ENCODE measurements around the gene MOG.

MOG gene

DNA sequence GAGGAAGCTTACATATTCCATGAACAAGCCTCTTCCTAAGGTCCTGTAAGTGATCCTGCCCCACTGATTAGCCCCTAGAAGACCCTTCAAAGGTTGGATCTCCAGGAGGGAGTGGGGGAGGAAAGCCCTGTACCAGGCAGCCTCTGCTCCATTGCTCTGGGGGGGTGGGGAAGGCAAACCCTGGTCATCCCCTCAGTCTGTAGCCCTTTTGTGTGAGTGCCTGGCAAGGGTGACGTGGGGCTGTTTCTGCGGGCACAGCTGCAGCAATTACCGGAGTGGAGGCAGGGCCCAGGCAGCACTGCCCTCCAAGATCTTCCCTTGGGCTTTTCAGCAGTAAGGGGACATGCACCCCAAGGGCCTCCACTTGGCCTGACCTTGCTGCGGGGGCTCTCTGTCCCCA lies at the start of gene MOG:
Gene MOG, plus strand, starts transcription at position 295 of the 400 bp plus-strand sequence. CDS start 118 bp downstream, outside the sequence.
- DNase-seq: no peak

DNA sequence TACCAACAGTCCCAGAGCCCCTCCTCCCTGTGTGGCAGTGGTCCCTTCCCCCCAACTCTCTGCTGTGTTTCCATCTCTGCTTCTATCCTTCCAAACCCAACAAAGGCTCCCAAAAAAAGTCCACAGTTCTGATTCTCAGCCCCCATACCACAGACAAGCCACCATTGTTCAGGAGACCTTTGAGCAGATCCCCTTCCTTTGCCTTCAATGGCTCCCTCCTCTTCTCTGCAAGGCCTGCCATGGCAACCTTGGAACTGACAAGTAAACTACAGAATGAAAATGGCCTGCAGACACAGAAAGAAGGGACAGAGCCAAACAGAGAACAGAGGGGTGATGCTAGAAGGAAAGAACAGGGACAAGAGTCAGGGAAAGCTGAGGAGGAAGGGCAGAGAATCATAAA lies 48.8 kb upstream of the MOG start:
- DNase-seq: no peak

DNA sequence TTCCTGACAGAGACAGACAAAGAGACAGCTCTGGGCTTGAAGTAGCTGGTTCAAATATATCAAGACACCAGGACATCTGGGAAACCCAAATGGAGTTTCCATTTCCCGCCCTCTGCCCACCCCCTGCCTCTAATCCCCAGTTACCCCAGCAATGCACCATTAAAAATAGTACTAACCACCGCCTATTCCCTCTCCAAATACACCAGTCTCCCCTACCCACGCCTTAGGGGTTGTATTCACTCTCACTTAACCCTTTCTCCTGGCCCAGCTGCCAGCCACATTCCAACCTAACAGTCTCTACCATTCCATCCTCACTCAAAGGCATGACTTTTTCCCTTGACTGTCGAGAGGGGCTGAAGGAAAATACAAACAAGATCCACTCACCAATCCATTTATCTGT lies 46.4 kb upstream of the MOG start:
- no peak for DNase-seq

DNA sequence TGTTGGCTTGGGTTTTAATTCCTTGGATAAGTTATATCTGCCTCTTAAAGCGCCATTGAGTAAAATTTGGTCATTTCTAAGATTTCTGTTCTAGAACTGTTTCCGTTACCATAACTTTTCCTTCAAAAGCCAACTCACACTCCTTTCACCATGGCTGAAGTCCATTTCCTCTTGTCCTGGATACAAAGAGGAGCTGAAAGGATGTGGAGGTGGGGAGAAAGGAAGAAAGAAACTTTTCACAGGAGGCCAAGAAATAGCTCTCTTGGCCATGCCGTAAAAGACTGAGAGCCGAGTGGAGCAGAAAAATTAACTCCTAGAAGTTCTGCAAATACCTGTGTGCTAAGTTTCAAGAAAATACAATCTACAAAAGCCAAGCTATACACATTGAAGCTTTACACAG lies 45.5 kb upstream of the MOG start:
- no peak for DNase-seq

DNA sequence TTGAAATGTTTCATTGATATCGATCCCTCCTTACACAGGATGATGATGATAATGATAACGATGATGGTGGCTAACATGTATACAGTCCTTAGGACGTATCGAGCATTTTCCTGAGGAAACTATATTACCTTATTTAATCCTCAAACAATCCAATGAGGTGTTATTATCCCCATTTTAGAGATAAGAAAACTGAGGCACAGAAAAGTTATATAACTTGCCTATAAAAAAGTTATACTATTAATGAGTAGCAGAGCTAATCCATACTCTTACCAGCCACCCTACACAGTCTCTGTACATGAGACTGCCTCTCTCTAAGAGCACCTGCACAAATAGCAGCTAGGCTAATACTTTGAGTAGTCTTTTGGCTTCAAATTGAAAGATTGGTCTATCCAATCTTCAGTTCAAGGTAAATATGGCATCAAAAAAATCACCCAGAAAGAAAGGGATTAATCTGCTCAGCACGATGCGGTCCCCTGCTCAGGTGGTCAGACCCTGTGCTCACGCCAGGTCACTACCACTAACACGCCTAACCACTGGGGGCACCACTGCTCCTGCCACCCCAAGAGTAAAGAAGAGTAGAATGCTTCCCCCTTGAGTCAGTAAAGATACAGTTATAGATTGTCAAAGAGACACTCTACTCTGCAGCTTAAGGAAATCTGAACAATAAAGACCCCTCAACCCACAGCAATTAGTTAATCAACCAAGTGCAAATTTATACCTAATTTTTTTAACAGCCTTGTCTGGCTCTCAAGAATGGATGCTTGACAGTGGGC lies 38.9 kb upstream of the MOG start:
- no peak for DNase-seq

DNA sequence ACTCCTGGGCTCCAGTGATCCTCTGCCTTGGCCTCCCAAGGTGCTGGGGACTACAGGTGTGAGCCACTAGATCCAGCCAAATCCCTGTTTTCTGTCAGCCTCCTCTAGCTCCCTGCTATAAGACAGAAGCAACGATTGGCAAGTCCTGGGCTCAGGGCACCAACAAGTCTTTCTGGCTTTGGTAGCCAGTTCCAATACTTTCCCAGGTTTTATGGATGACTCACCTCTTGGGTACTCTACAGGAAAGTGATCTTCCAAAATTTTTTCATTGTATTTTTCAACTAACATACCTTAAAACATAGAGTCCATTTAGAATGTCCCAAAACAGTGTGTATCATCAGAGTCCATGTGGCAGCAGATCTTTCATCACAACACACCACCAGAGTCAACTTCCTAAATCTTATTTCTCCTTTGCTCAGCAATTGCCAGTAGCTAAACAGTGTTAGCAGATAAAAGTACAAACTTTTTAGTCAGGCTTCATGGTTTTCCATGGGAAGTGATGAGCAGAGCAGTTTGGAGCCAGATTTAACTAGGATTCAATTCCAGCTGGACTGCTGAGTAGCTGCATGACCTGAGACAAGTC lies 37.2 kb upstream of the MOG start:
- DNase-seq: no peak

DNA sequence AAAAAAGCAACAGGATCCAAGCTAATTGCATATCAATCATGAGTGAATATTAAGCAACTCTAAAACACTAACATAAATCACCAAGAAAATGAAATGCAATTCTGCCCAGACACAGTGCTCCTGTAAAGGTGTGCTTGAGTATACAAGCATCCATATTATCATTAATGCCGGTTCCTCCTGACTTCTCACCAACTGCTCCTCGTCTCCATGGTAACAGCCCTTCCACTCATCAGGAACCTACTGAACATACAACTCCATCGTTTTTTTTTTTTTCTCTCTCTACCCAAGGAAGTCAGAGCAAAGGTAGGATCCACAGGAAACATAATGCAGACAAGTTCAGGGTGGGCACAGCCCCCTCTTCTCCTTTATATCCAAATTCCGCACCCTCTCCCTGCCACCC lies 36.3 kb upstream of the MOG start:
- DNase-seq: no peak

DNA sequence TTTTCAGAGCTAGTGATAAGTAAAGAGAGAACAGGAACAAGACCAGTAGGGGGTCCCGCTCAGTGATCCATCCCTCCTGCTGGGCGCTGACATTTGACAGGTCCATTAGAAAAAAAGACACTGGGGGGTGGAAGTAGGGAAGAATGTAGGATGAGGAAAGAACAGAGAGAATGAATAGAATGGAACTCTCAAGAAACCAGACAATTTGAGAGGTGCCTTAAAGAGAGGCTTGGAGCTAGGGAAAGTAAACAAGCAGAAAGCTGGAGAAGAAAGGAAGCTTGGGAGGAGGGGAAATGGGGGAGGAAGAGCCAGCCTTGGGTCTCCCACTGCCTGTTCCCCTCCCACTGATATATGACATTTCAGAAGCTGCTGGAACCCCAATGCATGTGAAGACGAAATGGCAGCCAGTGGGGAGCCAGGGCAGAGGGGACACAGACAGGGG lies 32.4 kb upstream of the MOG start:
- DNase-seq: no peak

DNA sequence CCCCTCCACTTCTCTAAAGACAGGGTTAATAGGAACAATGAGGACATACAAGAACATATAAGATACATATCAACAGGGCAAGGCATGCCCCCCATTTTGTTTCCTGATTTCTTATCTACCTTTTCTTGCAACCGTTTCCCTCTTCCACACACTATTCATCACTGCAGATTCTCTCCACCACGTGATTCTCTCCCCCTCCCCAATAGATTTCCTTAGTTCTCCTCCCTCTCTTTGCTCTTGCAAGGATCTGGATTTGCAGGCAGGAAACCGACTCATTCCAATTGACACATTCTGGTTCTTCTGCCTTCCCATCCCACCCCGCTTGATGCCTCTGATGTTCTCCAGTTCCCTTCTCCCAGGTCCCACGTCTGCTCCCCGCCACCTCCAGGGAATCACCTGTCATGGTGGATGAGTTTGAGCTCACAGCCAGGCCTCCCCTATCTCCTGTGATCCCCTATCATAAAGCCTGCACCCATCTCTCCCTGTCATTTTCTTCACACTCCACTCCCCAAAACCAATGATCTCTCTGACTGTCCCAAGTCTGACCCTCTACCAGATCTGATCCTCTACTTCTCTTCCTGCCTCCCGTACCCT lies 31.5 kb upstream of the MOG start:
- DNase-seq: no peak

DNA sequence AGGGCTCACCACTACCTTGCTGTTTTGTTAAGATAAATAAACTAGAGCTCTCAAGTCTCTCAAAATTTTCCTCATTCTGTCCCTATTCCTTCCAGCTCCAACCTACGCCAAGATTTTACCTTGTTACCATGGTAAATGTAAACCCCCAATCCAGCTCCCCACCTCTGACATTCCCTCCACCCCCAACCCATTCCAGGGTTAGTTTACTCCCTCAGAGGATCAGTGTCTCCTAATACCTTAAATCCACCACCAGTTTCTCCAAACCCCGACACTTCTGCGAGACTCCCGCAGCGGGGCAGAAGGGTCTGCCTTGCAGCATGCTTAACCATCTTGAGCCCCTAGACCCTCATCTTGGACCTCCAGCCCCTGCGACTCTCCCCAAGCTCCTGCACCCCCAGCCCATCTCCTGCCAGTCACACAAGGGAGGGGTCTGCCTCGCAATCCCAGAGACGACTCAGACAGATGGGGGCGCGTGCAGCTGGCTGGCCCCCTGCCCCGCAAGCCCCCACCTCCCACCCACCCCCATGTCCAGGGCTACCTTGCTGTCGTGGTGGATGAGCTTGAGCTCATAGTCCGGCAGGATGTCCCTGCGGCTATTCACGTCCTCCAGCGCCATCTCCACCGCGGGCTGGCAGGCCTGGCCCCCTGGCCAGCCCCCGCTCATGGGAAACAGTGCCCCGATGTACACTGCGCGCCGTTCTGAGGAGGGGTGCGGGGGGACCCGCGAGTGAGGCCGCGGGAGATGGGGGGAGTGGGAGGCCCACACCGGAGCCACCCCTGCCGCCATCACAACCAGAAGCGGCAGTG lies 29.7 kb upstream of the MOG start:
- no peak for DNase-seq

DNA sequence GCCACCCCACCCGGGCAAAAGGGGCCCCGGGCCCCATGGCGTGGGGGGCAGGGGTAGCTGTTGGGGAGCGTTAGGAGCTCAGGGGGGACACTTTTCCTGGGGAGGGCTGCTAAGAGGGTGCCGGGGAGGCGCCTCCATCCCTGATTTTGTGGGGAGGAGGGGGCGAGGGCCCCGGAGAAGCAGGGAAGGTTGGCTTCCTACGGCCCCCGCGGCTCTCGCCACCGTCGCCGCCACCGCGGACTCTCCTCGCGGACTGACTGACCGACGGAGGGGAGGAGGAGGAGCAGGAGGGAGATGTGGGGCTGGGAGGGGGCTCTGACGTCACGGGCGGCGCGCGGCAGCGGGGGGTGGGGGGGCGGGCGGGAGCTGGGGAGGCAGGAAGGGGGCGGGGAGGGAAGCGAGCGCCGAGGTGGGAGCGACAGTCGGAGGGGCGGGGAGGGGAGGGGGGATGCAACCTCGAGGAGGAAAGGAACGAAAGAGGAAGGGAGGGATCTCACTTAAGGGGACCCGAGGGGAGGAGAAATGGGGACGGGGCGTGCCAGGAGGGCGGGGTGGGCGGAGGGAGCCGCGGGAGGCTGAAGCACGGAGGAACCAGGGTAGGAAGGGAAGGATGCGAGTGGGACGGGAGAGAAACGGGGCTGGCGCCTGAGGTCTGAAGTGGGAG lies 29.0 kb upstream of the MOG start:
- DNase-seq: peak; percentile 80

DNA sequence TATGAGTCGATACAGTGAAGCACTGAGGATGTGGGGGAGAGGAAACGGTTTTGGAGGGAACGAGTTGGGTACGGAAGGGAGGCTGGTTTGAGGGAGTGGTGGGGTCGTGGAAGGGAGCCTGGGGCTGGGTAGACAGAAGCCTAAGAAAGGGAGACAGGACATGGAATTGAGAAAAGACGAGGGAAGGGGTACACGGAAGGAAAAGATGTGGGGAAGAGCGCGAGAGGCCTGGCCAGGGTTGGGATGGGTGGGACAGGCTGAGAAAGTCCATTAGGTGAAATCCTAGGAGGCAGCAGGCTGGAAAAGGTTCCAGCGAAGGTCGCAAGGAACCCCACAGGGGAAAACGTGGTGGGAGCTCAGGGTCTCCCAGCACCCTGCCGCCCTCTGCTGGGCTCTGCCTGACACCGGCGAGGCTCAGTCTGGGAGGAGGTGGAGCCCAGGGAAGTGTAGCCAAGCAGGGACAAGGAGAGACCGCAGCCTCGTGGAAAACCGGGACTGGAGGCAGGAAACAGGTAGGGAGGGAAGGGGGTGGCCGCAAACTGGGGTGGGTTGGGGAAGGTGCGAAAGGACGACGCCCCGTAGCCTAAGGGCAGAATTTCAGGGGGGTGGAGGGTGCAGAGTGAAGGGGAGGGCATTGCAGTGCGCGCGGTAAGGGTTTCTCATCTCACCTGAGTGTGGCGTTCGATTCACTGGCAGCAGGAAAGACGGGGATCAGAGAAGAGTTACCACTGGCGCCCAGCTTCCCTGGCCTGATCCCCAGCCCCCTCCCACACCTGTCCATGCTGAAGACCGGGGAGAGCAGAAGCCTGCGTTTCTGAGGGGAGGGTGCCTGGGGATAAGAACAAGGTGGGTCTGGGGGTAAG lies 28.2 kb upstream of the MOG start:
- peak; percentile 92 for DNase-seq

DNA sequence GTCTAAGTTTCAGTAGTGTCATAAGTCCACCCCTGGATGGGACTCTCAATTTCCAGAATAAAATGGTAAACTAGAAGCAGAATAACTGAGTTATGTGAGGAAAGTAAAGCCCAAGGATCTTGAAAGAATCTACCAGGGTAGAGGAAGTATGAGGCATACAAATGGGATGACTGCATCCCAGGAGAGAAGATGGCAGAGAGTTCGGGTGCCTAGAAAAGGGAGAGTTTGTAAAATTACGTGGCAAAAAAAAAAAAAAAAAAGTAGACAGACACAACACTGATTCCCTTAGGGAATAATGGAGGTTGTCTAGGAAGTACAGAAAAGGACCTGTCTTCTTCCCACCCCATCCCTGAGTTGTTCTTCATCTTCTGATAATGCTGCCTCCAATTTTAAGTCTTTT lies 27.3 kb upstream of the MOG start:
- no peak for DNase-seq

DNA sequence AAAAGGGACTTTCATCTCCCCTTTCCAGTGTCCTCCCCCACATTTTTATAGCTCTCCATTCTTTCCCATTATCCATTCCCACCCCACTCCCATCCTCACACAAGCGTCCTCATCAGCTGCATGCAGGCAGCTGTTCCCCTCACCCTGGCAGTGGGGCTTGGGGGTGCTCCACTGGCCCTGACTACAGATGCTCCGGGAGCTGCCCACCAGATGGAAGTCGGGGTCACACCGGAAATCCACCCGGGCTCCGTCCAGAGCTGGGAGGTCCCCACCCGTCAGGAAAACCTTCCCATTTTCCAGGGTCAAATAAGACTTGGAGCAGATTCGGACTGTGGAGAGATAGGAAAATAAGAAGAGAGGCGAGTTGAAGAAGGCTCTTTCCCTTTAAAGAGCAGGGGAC lies 26.6 kb upstream of the MOG start:
- DNase-seq: no peak

DNA sequence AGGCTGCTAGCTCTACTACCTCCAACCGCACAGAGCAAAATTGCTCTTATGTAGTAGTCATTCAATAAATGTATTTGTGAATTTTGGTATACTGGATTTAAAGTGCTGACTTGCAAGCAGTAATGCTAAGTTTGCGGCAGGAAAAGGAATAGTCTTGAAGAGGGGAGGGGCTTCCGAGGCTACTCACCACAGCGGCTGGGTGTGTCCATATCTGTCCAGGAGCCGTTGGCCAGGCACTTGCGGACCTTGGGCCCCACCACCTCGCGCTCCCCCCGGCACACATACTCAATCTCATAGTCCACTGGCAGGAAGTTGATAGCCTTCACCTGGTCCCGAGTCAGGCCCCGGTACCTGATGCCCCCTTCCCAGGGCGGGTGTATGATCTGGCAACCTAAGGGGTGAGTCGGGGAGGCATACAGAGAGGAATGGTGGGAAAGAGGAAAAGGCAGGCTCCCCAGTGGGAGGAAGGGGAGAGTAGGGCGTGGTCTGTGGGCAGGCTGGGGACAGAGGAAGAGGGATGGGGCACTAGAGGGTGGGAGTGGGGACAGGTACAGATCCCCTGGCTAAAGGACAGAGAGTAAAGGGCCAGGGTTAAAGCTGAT lies 25.6 kb upstream of the MOG start:
- DNase-seq: no peak

DNA sequence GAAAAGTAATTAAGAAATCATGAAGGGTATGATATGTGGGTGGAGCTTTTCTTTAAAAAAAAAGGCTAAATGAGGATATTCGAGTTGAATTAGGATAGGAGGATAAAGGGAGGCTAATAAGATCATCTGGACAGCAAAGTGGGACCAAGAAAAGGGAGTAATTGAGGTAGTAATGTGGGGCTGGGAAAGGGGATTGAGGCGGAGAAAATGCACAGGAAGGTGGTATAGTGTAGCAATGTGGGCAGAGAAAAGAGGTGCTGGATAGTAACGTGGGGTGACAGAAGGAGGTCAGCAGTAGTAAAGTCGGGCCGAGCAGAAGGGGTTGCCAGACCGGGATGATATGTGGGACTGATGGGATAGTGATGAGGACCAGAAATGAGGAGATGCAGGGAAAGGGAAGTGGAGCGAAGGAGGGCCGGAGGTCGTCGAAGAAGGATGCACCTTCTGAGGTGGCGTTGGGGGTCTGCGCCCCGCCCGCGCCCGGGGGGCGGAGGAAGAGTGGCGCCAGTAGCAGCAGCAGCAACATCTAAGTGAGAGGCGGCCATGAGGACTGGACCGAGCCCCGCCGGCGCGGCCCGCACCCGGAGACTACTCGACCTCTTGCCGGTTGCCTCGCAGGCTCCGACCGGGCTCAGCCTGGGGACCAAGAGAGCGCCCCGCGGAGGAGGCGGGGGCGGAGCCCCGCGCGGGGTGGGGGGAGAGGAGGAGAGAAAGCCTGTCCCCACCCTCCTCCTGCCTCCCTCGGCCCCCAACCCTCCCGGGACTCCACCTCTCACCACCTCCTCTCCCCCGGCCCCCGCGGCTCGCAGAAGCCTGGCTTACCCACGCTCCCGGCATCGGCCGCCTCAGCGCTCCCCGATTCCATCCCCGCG lies 24.8 kb upstream of the MOG start:
- DNase-seq: peak; percentile 50

DNA sequence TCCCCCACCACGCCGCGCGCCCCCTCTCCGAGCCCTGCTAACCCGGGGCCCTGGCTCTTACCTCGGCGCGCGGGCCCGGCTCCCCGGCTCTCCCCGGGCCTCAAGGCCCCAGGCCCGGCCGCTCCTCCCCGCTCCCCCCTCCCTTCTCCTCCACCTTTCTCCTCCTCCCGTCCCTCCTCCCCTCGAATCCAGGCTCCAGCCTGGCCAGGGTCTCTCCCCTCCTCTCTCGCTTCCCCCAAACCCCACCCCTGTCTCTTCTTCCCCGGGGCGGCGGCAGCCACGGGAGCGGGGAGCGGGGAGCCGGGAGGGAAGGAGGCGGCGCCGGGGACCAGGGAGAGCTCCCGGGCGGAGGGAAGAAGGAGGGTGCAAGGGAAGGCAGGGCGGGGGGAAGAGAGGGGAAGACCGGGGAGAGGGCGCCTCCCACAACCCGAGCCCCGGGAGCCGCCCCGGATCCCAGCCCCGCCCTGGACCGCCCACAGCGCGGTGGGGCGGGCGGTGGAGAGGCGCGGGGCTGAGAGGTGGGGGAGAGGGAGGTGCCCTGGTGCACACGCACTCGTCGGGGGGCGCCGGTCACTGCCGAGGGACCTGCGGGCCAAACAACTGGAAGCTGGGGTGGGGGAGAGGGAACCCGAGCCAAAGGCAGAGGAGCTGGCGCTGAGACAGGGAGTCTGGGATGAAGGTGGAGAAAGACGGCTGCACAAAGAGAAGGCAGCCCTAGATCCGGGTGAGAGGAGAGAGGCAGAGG lies 23.9 kb upstream of the MOG start, which contains the start of gene GABBR1:
Gene GABBR1, minus strand, starts transcription at position 395 of the 745 bp plus-strand sequence. CDS start 798 bp downstream, outside the sequence.
- peak; percentile 83 for DNase-seq

DNA sequence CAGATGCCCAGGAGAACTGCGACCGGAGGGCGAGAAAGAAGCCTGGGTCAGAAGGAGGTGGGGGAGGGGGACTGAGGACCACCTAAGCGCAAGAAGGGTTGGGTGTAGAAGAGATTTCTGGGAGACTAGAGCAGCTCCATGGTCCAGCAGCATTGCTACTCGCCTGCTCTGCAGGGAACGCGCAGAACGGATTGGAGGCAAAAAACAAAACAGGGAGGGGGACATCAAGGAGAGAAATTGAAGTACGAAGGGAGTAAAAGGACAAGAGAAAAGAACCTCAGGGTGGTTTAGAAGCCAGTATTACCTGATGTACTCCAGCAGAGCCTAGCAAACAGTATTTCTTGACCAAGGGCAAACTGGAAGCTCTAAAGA lies 23.4 kb upstream of the MOG start:
- DNase-seq: no peak

DNA sequence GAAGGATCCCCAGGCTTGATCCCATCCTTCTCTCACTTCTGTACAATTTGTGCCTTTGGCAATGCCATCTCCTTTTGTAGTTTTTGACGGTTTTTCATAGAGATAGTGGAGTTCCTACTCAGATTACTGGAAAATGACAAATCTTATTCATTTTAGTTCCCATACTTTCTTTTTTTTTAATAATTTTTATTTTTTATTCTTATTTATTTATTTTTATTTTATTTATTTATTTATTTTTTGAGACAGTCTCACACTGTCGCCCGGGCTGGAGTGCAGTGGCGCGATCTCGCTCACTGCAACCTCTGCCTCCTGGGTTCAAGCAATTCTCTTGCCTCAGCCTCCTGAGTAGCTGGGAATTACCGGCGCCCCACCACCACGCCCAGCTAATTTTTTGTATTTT lies 19.6 kb upstream of the MOG start:
- no peak for DNase-seq

All from NCI-H748 treated with DMSO at 0.1 percent for 48 hours (cell line).